ENCODE results near the gene RNF125. TPM values are rescaled to one million over a fixed set of nuclear protein-coding genes. Genes with fewer than 3 reads are reported as not detected.

Gene RNF125
- total RNA-seq, 2 donors from 2014 or later = 8.4 to 13.9 TPM

DNA sequence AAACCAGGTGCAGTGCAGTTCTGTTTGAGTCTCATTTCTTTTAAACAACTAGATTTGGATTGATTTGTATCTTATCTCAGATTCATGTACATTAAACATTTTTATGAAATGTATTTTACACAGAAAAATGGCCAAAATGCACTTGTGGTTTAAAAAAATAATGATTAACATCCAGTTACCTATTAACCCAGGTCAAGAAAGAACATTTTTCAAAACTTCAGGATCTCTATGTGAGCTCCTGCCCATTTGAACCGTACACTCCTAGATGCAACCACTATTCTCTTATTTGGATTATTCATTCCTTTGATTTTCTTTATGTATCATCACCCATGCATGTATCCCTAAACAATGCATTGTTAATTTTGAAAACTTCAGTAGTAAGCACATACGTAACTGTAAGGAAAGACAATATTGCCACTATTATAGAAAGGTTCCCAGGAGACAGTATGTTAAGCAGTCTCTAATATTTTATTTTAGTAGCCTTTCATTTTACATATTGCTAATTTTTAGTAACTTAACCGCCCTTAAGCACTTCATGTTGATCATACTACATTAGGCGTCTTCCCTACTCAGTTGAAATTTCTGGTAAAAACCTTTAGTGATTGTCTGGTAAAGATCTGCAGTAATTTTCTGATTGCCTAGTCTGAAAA, 95.8 kb downstream of the RNF125 start:
- Histone ChIP-seq H3K9ac (ENCODE audit: low read depth in 2 of 2, low read length in 2 of 2) (no peak overlapping the region), H3K9me3 (no peaks in the 10 kb centered on the region), H3K27ac (no peak overlapping the region), H3K4me1 (no peaks in the 10 kb centered on the region), H3K36me3 (peaks cover 7% of the 10 kb centered on the region), H3K4me3 (no peak overlapping the region), H3K27me3 (no peaks in the 10 kb centered on the region)
- intact Hi-C loops (cut with DNase I) = no loop called here
- TF ChIP-seq, protein P1, sequence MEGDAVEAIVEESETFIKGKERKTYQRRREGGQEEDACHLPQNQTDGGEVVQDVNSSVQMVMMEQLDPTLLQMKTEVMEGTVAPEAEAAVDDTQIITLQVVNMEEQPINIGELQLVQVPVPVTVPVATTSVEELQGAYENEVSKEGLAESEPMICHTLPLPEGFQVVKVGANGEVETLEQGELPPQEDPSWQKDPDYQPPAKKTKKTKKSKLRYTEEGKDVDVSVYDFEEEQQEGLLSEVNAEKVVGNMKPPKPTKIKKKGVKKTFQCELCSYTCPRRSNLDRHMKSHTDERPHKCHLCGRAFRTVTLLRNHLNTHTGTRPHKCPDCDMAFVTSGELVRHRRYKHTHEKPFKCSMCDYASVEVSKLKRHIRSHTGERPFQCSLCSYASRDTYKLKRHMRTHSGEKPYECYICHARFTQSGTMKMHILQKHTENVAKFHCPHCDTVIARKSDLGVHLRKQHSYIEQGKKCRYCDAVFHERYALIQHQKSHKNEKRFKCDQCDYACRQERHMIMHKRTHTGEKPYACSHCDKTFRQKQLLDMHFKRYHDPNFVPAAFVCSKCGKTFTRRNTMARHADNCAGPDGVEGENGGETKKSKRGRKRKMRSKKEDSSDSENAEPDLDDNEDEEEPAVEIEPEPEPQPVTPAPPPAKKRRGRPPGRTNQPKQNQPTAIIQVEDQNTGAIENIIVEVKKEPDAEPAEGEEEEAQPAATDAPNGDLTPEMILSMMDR (IDR thresholded peaks at IDR 0.05) = no peak
- DNase-seq = no peak

DNA sequence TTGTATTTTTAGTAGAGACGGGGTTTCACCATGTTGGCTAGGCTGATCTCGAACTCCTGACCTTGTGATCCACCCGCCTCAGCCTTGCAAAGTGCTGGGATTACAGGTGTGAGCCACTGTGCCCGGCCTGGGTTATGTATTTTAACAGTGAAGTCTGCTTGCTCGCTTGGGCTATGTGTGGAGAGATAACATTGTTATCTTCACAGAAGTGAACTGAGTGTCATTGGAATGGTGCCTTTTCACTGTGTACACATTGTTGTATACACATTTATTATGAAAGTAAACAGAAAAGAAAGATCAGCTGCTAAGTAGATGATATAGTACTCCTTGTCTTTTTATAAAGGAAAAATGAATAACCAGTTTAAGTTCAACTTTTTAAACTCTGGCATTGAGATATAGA, 103.4 kb downstream of the RNF125 start:
- intact Hi-C loops (cut with DNase I) = loop anchor here (10.0 kb wide), 1 partner anchor 267 kb away; no protein-coding TSS in a partner anchor
- Histone ChIP-seq H3K27ac (no peak overlapping the region), H3K9ac (ENCODE audit: low read depth in 2 of 2, low read length in 2 of 2) (no peak overlapping the region), H3K9me3 (no peaks in the 10 kb centered on the region), H3K4me3 (no peak overlapping the region), H3K4me1 (no peaks in the 10 kb centered on the region), H3K36me3 (peaks cover 7% of the 10 kb centered on the region), H3K27me3 (no peaks in the 10 kb centered on the region)
- DNase-seq = no peak
- TF ChIP-seq, protein P1 (IDR thresholded peaks at IDR 0.05) = no peak

Other genes starting within 250 kb of the RNF125 start
- gene TRAPPC8, start 75.7 kb upstream of the RNF125 start, total RNA-seq = 10 to 100 TPM; 43.1 to 49.2 TPM
- 10 to 100 TPM; 48.3 to 53.2 TPM for gene RNF138, start 73.0 kb downstream of the RNF125 start, total RNA-seq
- gene MEP1B, start 171.2 kb downstream of the RNF125 start, total RNA-seq = 1 to 10 TPM; 1.8 to 4.6 TPM